Measurements from ENCODE around the gene ZSCAN5B.
"Not testable (repeated sequence)": the region's sequence is repeated elsewhere in the genome, so short reads cannot be mapped to it uniquely, and the experiment has no call there.

Gene ZSCAN5B

DNA sequence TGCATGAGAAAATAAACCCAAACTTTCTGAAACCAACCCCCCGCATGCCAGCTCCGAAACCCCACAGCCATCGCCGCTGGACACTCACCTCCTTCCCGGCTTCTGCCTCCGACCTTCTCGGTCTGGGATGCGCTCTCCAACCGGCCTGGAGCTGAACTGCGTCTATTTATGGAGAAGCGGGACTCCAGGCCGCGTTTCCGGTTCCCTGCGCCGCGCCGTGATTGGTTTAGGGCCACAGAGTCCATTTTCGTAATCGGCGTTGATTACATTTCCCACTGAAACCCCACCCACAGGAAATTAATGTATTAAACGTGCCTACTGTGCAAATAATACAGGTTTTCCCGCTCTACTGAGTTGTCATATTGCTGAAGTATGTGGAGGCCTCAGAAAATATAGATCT is at the start of gene ZSCAN5B:
Gene ZSCAN5B (minus strand): TSS at position 138 of the 400 bp plus-strand sequence. CDS start 4,731 bp downstream, outside the sequence.
- in situ Hi-C loops (cut with HindIII; ENCODE audit: low sequenced_read_pairs): not testable (repeated sequence)

GRCh38 chr19:56245764-56246163 is 48.2 kb upstream of the ZSCAN5B start:
- in situ Hi-C loops (cut with HindIII; ENCODE audit: low sequenced_read_pairs): not testable (repeated sequence)

DNA sequence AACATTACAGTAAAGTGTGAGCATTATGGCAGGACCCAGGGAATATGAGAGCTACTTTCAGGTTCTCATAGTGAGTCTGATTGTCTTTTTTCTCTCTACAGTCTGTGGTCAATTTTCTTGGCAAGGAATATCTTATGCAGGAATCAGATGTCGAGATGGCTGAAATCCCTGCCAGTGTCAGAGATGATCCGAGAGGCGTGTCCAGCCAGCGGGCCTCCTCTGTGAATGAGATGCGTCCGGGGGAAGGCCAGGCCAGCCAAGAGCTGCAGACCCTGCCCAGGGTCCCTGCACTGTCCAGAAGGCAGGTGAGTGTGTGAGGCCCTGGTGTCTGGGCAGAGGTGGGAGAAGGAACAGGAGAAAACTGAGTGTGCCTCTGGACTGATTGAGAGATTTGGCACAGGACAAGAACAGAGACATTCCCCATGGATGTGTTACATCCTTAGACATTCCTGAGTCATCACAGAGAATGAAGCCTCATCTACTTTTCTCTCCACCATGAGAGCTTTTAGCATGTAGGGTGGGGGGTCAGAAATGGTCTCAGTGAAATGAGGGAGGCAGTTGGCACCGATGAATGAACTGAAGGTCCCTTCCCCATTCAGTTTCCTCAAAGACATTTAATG is 47.6 kb upstream of the ZSCAN5B start:
- in situ Hi-C loops (cut with HindIII; ENCODE audit: low sequenced_read_pairs): no loop called here

- in situ Hi-C loops (cut with HindIII; ENCODE audit: low sequenced_read_pairs): no loop called here
Measured at GRCh38 chr19:56223481-56223880, 25.9 kb upstream of the ZSCAN5B start.

GRCh38 chr19:56222901-56223300 is 25.3 kb upstream of the ZSCAN5B start:
- in situ Hi-C loops (cut with HindIII; ENCODE audit: low sequenced_read_pairs): no loop called here

GRCh38 chr19:56221851-56222250 is 24.3 kb upstream of the ZSCAN5B start:
- in situ Hi-C loops (cut with HindIII; ENCODE audit: low sequenced_read_pairs): no loop called here

- in situ Hi-C loops (cut with HindIII; ENCODE audit: low sequenced_read_pairs): not testable (repeated sequence)
Measured at GRCh38 chr19:56221442-56221841, 23.9 kb upstream of the ZSCAN5B start.

GRCh38 chr19:56218961-56219360 is 21.4 kb upstream of the ZSCAN5B start:
- in situ Hi-C loops (cut with HindIII; ENCODE audit: low sequenced_read_pairs): no loop called here

- in situ Hi-C loops (cut with HindIII; ENCODE audit: low sequenced_read_pairs): no loop called here
Measured at GRCh38 chr19:56217039-56217949, 19.7 kb upstream of the ZSCAN5B start.

DNA sequence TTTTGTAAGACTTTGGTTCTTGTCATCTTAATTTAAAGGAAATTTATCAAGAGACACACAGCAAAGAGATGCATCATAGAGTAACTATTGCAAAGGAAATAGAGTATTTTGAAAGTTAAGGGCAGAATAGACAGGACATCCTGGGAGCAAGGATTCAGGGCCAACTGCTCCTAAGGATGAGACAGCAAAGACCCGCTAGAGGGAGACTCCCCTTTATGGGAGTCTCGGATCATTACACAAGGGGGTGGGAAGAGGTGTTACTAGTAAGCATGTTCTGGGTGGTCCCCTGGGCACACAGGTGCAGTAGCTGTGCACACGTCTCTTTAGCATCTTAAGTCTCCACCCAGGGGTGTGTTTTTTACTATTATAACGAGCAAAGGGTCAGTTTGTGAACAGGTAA is 14.1 kb upstream of the ZSCAN5B start:
- in situ Hi-C loops (cut with HindIII; ENCODE audit: low sequenced_read_pairs): no loop called here

- in situ Hi-C loops (cut with HindIII; ENCODE audit: low sequenced_read_pairs): not testable (repeated sequence)
Measured at GRCh38 chr19:56210036-56210435, 12.5 kb upstream of the ZSCAN5B start.

DNA sequence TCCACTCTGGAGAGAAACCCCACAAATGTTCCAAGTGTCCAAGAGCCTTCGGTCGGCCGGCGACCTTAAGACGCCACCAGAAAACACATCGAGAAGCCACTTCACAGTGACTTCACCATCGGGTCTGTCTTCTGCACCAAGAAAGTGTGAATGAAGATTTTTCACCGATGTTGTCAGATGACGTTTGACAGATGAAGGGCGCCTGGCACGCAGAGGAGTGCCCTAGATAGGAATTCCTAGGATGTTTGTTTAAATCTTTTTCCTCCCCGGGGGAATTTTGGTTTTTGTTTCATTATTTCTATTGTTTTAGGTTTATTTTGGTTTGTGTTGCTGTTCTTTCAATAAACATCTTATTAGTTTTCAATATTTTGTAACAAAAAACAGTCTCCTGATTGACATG is 11.5 kb upstream of the ZSCAN5B start:
- in situ Hi-C loops (cut with HindIII; ENCODE audit: low sequenced_read_pairs): loop anchor here (10.0 kb wide), 1 partner anchor 144 kb away; no protein-coding TSS in a partner anchor

GRCh38 chr19:56207581-56207980 is 10.0 kb upstream of the ZSCAN5B start:
- in situ Hi-C loops (cut with HindIII; ENCODE audit: low sequenced_read_pairs): loop anchor here (10.0 kb wide), 1 partner anchor 143 kb away; no protein-coding TSS in a partner anchor

GRCh38 chr19:56201973-56202372 is 4.4 kb upstream of the ZSCAN5B start, which contains the start of gene ZSCAN5C:
TSS of gene ZSCAN5C (plus strand) at chr19:56202273. CDS start at chr19:56205914, 3,641 bp downstream.
- in situ Hi-C loops (cut with HindIII; ENCODE audit: low sequenced_read_pairs): loop anchor here (10.0 kb wide), 1 partner anchor 137 kb away; no protein-coding TSS in a partner anchor

DNA sequence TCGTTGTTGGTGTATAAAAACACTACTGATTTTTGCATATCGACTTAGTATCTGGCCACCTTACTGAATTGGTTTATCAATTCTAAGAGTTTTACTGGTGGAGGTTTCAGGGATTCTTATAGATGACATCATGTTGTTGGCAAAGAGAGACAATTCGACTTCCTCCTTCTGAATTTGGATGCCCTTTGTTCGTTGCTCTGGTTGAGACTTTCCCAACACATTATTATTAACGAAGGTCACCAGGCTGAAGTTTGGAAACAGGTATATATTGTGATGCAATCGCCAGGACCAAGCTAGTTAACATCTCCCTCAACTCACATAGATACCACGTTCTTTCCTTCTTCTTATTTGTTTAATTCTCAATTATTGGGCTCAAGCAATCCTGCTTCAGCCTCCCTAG is 2.1 kb upstream of the ZSCAN5B start:
- in situ Hi-C loops (cut with HindIII; ENCODE audit: low sequenced_read_pairs): loop anchor here (10.0 kb wide), 1 partner anchor 135 kb away; no protein-coding TSS in a partner anchor

- in situ Hi-C loops (cut with HindIII; ENCODE audit: low sequenced_read_pairs): no loop called here
Measured at GRCh38 chr19:56193981-56194640, 3.5 kb downstream of the ZSCAN5B start.

- in situ Hi-C loops (cut with HindIII; ENCODE audit: low sequenced_read_pairs): no loop called here
Measured at GRCh38 chr19:56191711-56192110, 5.9 kb downstream of the ZSCAN5B start.

GRCh38 chr19:56191115-56191514 is 6.5 kb downstream of the ZSCAN5B start:
- in situ Hi-C loops (cut with HindIII; ENCODE audit: low sequenced_read_pairs): no loop called here

GRCh38 chr19:56189785-56190184 is 7.8 kb downstream of the ZSCAN5B start:
- in situ Hi-C loops (cut with HindIII; ENCODE audit: low sequenced_read_pairs): no loop called here

- in situ Hi-C loops (cut with HindIII; ENCODE audit: low sequenced_read_pairs): no loop called here
Measured at GRCh38 chr19:56177564-56178243, 19.9 kb downstream of the ZSCAN5B start.

GRCh38 chr19:56176881-56177280 is 20.7 kb downstream of the ZSCAN5B start:
- in situ Hi-C loops (cut with HindIII; ENCODE audit: low sequenced_read_pairs): no loop called here
